Stimulated activated CD4-positive, alpha-beta T cell treated with anti-CD3 and anti-CD28 coated beads, Interleukin-2, amount 100 ng/mL, for 24 hours (primary cell): ENCODE results near the gene OR8K5.
"Not testable (repeated sequence)": the region's sequence is repeated elsewhere in the genome, so short reads cannot be mapped to it uniquely, and the experiment has no call there.

Experiments used
- DNase-seq, 2 donors: peaks; one replicate each; pipeline ENCODE4 v3.0.0-alpha.2; 2020

The OR8K5 gene, protein sequence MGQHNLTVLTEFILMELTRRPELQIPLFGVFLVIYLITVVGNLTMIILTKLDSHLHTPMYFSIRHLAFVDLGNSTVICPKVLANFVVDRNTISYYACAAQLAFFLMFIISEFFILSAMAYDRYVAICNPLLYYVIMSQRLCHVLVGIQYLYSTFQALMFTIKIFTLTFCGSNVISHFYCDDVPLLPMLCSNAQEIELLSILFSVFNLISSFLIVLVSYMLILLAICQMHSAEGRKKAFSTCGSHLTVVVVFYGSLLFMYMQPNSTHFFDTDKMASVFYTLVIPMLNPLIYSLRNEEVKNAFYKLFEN

DNA sequence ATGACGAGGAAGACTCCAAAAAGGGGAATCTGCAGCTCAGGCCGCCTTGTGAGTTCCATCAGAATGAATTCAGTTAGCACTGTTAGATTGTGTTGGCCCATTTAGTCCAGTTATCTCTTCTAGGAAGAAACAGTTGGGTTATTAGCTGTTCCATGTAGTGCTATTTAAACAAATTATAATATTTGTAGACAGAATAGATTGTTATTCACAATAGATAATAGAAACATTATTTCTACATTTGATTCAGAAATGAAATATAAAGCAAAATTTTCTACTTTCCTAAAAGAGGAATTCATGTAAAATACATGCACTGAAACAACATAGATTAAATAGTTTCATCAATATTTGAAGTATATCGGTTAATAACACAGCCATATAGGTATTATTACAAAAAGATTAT lies at the start of gene OR8K5:
OR8K5 (minus strand) TSS at position 101 of the 400 bp plus-strand sequence; CDS start at position 101, 0 bp downstream.
- DNase-seq, result no peak

DNA sequence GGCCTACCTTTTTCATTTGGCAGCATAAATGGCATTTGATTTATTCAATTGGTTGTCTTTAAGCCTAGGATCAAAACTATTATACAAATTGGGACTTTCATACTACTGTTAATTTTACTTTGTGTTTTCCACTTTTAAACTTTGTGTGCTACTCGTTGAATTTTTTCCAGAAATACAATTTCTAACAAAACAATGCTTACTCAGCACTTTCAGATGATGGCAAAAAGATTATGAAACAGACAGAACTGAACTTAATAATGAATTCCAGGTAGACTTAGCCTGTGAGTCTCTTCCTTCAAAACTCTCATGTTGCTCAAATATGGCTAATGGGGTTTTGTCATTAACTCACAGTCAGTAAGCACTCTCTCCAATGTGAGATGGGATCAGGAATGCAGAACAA lies 47.7 kb upstream of the OR8K5 start:
- DNase-seq, result no peak

DNA sequence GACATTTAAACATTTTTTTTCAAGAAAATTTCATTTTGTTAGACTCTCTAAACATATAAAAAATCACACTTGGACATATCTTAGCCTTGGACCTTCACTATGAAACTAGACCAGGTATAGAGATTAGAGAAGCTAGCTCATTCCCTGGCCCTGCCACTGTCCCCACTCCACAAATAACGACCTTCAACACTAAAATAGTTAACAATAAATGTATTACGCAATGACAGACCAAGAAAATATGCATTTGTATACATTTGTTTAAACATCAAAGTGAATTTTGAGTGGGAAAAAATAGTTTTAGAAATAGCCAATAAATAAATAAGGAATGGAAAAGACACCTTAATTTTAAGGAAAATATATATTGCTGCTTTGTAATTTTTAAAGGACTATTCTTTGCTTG lies 37.2 kb upstream of the OR8K5 start:
- no peak for DNase-seq

DNA sequence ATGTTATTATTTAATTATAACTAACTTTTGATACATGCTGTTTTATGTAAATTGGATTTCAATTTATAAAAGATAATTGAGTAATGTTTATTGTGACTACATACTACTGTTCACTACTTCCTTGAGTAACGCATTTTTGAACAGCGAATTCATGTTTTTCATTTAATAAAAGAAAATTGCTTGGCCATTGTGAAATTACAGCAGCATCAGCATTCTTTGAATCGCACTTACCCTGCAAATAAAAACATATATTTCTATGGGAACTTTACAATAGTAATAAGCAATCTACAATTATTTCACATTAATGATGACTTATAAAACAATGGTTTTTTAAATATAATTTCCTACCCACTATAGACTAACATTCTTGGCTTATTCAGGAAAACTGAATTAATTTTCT lies 36.6 kb upstream of the OR8K5 start:
- DNase-seq, result no peak

DNA sequence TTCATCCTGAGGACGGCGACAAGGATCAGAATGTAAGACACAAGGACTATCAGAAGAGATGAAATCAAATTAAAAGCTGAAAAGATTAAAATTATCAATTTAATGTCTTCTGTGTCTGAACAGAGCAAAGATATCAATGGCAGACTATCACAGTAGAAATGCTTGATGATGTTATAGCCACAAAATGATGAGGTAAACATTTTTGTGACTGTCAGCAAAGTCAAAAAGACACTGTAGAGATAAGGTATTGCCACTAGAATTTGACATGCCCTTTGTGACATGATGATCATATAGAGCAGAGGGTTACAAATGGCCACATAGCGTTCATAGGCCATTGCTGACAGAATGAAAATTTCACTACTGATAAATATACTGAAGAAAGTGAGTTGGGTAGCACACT lies 28.5 kb upstream of the OR8K5 start:
- no peak for DNase-seq

DNA sequence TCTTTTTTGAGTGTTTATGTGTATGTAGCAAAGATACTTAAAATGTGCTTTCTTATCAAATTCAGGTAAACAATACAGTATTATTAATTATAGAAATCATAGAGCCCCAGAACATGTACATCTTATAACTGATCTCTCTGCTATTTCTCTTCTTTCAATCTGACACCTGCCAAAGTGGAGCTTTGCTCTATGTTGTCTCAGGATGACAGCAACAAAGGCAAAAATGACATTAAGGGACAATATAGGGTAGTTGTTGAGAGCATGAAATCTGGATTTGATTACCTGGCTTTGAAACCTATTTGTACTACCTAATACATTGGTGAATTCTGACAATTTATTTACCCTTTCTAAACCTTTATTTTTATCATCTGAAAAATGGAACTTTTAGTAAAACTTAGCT lies 23.3 kb upstream of the OR8K5 start:
- DNase-seq, result no peak

DNA sequence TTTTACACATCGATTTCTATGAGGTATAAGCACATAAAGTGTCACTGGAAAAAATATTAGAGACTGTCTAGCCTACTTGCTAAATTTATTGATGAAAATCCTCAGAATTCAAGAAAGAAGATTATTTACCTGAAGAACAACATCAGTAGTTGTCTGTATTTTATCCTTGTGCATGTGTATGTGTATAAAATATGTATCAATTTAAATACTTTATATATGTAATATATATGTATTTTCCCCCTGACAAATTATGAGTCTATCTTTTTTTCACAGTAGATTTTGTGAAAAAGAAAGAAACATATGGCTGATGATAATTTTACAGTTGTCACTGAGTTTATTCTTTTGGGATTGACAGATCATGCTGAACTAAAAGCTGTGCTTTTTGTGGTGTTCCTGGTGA lies 16.2 kb upstream of the OR8K5 start, which contains the start of gene OR5J2:
OR5J2 (plus strand) TSS at position 301 of the 400 bp plus-strand sequence; CDS start at position 301, 0 bp downstream.
- no peak for DNase-seq

DNA sequence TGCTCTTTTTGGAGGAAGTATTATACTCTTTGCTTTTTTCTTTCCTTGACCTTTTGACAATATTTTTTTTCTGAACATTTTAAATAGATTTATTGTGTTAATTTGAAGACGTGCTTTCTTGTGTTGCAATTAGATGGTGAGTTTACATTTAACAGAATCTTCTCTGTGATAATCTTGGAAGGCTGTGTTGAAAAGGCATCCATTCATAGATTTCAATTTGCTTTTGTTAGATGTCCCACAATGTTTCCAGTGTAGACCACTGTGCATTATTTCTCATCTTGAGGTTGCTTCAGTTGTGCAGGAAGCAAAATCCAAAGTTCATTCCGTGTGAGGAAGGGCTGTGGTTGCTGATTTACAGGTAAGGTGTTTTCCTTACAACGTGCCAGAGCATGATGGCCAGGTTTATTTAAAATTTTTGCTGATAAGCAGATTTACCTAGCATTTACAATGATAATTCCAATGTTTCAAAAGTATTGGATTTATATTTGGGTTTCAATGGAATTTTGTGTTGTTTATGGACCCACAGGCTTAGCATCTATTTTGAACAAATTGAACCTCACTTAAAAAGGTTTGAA lies 12.2 kb upstream of the OR8K5 start:
- DNase-seq, result no peak

DNA sequence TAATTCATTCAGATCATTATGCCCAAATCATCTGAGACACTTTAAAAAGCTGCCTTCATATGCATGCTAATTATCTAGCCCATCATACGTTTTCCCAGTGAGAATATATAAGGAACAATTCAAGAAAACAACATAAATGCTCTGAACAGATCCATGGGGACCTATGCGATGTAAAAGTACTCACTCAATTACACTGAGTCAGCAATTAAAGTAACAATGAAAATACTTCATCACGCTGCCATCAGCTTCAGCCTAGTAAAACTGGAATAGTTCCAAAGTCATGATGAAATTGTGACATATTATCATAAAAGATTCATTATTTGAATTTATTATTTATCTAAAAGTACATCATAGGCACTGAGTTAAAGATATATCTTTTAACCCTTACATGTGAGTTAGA lies 3.7 kb upstream of the OR8K5 start:
- no peak for DNase-seq

DNA sequence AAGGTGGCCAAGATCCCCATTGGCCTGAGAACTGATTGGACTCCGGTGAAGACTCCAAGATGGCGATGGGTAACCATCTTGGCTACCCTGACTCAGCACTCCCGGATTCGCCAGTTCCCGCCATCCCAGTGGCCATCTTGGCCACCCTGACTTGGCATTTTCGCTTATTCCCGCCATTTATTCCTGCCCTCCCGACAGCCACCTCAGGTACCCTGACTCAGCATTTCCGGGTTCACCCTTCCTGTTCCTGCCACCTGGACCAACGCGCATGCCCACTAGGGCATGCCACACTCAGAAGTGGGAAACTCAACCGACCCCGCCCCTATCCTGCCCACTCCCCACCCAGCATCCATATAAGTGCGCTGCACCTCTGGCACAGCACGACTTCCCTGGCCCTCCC lies 7.8 kb downstream of the OR8K5 start:
- no peak for DNase-seq

DNA sequence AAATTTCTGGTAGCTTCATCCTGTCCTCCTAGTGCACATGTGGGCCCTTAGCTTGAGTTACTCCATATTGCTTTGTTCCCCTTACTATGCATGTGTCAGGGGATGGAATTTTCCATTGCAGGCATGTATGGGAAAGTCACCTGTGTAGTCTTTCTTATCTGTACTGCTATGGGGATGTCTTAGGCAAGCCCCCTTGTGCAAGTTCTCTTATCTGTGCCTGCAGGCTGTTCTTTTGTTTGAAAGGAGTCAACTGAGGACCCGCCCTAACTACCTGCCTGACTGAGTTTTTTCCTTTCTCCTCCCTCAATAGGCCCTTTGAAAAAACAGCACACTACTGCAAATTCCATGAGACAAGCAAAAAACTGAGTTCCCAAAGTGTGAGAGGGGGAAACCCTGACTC lies 8.7 kb downstream of the OR8K5 start:
- no peak for DNase-seq

DNA sequence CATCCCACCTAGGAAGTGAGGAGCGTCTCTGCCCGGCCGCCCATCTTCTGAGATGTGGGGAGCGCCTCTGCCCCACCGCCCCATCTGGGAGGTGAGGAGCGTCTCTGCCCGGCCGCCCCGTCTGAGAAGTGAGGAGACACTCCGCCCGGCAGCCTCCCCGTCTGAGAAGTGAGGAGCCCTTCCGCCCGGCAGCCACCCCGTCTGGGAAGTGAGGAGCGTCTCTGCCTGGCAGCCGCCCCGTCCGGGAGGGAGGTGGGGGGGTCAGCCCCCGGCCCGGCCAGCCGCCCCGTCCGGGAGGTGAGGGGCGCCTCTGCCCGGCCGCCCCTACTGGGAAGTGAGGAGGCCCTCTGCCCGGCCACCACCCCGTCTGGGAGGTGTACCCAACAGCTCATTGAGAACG lies 16.4 kb downstream of the OR8K5 start:
- not testable (repeated sequence) for DNase-seq

DNA sequence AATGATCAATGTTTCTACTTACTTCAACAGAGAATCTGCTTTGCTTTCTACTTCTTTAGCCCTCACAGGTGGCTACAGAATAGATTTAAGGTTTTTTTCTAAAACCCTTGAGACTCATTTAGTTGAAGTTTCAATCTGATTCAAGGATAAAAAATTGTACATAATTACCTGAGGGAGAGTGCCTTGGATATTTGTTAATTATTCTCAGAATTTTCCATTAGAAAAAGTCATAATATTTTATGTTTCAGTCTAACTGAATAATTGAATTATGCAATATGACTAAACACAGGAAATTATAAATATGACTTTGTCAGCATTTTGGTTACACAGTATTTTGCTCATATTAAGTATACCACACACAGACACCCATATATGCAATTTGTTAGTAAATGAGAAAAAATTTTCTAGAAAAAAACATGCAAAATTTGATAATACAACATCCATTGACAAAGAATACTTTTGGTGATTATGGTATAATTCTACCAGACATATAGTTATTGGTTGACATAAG lies 19.9 kb downstream of the OR8K5 start, which contains the start of gene OR8J3:
OR8J3 (minus strand) TSS at position 51 of the 511 bp plus-strand sequence. CDS start 2,483 bp downstream, outside the sequence.
- no peak for DNase-seq

DNA sequence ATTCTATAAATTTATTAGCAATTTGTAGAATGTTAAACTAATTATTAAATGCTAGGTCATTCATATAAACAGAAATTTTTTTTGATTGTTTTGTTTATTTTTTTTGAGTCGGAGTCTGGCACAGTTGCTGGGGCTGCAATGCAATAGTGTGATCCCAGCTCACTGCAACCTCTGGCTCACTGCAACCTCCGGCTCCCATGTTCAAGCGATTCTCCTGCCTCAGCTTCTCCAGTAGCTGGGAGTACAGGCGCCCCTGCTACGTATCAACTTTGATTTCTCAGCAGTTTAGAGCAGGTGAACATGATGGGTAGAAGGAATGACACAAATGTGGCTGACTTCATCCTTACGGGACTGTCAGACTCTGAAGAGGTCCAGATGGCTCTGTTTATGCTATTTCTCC lies 38.0 kb downstream of the OR8K5 start, which contains the start of gene OR8H3:
OR8H3 (plus strand) TSS at position 301 of the 400 bp plus-strand sequence; CDS start at position 301, 0 bp downstream.
- no peak for DNase-seq
